ENCODE measurements around the gene CLEC17A. TPM values are rescaled to one million over a fixed set of nuclear protein-coding genes. Genes with fewer than 3 reads are reported as not detected.

CLEC17A gene
- total and polyA plus RNA-seq, 3 donors from 2014 or later, result 0.56 to 1.4 (median 1.3) TPM

GRCh38 chr19:14559916-14560775, 22.7 kb upstream of the CLEC17A start:
- Histone ChIP-seq H3K36me3 (ENCODE audit: low read depth, missing control alignments) (no peaks in the 10 kb centered on the region), H3K4me1 (peaks cover 29% of the 10 kb centered on the region), H3K4me3 (no peak overlapping the region), H3K9me3 (no peaks in the 10 kb centered on the region), H3K27ac (no peak overlapping the region), H3K27me3 (no peaks in the 10 kb centered on the region)
- 72 to 78% methylated on average over 20 to 28 of the region's 28 CpGs for WGBS, 2 donors
- TF ChIP-seq CTCF (IDR thresholded peaks at IDR 0.05) (no peak), POLR2A (IDR thresholded peaks at IDR 0.05) (no peak)
- DNase-seq, result no peak
- intact Hi-C loops (cut with DNase I; ENCODE audit: low total_unique reads), result no loop called here

- no peaks in the 10 kb centered on the region for H3K36me3 ChIP-seq (ENCODE audit: low read depth, missing control alignments)
- no peak for DNase-seq
- H3K27ac ChIP-seq, result no peak overlapping the region
- H3K4me3 ChIP-seq, result no peak overlapping the region
- no peaks in the 10 kb centered on the region for H3K9me3 ChIP-seq
- no peak for TF ChIP-seq CTCF (IDR thresholded peaks at IDR 0.05)
- no peak for TF ChIP-seq POLR2A (IDR thresholded peaks at IDR 0.05)
- WGBS, 2 donors, result 80 to 88% methylated on average over 2 to 6 of the region's 6 CpGs
- intact Hi-C loops (cut with DNase I; ENCODE audit: low total_unique reads), result no loop called here
- H3K27me3 ChIP-seq, result no peaks in the 10 kb centered on the region
- peaks cover 29% of the 10 kb centered on the region for H3K4me1 ChIP-seq
These were observed 22.1 kb upstream of the CLEC17A start for GRCh38 chr19:14560776-14561108.

- Histone ChIP-seq H3K4me3 (no peak overlapping the region), H3K36me3 (ENCODE audit: low read depth, missing control alignments) (no peaks in the 10 kb centered on the region), H3K9me3 (no peaks in the 10 kb centered on the region), H3K4me1 (peaks cover 29% of the 10 kb centered on the region), H3K27ac (no peak overlapping the region), H3K27me3 (no peaks in the 10 kb centered on the region)
- intact Hi-C loops (cut with DNase I; ENCODE audit: low total_unique reads), result no loop called here
- 83 to 90% methylated on average over 2 to 7 of the region's 8 CpGs for WGBS, 2 donors
- TF ChIP-seq POLR2A (IDR thresholded peaks at IDR 0.05), result no peak
- TF ChIP-seq CTCF (IDR thresholded peaks at IDR 0.05), result no peak
- no peak for DNase-seq
These were observed 21.6 kb upstream of the CLEC17A start for GRCh38 chr19:14561249-14561648.

GRCh38 chr19:14561847-14562351, 21.0 kb upstream of the CLEC17A start:
- no peak for TF ChIP-seq CTCF (IDR thresholded peaks at IDR 0.05)
- intact Hi-C loops (cut with DNase I; ENCODE audit: low total_unique reads), result no loop called here
- Histone ChIP-seq H3K4me3 (no peak overlapping the region), H3K27me3 (no peaks in the 10 kb centered on the region), H3K4me1 (peaks cover 23% of the 10 kb centered on the region), H3K9me3 (no peaks in the 10 kb centered on the region), H3K27ac (peak overlapping the region in 1 of 2 donors; percentile 36), H3K36me3 (ENCODE audit: low read depth, missing control alignments) (no peaks in the 10 kb centered on the region)
- DNase-seq, result peak; percentile 54
- WGBS, 2 donors, result 59 to 67% methylated on average over 2 to 22 of the region's 22 CpGs
